NB4 (cell line): ENCODE measurements around the gene KAZN.

Experiments used
- DNase-seq: peaks from one replicate; pipeline ENCODE4 v3.0.0; 2010; ENCODE audit warnings: low read depth
- H3K4me3 ChIP-seq: one replicate; pipeline ENCODE4 v1.5.1; 2011; ENCODE audit warnings: mild to moderate bottlenecking, low read depth, low read length, moderate library complexity
- CTCF ChIP-seq: IDR thresholded peaks from one replicate; pipeline ENCODE4 v1.5.1; 2012; ENCODE audit warnings: low read depth, low read length
- MAX ChIP-seq: IDR thresholded peaks from 2 replicates; pipeline ENCODE4 v1.6.1; 2011; ENCODE audit warnings: low read depth, low read length
- MYC ChIP-seq: IDR thresholded peaks from 2 replicates; pipeline ENCODE4 v1.6.1; 2011; ENCODE audit warnings: low read depth, low read length
- POLR2A ChIP-seq: IDR thresholded peaks from 2 replicates; pipeline ENCODE4 v1.6.1; 2011; ENCODE audit warnings: mild to moderate bottlenecking; ENCODE audit not compliant: insufficient read length; ENCODE audit errors: extremely low read depth

Gene KAZN

GRCh38 chr1:14555091-14555490, 43.4 kb upstream of the KAZN start:
- DNase-seq, result no peak
- H3K4me3 ChIP-seq, result no peak overlapping the region
- TF ChIP-seq POLR2A (no peak), CTCF (no peak), MAX (no peak), MYC (no peak)

GRCh38 chr1:14561014-14561693, 37.3 kb upstream of the KAZN start:
- DNase-seq, result no peak
- no peak for TF ChIP-seq MAX
- no peak for TF ChIP-seq CTCF
- TF ChIP-seq MYC, result no peak
- no peak for TF ChIP-seq POLR2A
- H3K4me3 ChIP-seq, result no peak overlapping the region

- no peak overlapping the region for H3K4me3 ChIP-seq
- no peak for DNase-seq
- TF ChIP-seq MYC, result no peak
- TF ChIP-seq POLR2A, result no peak
- TF ChIP-seq CTCF, result no peak
- TF ChIP-seq MAX, result no peak
These were observed 33.4 kb upstream of the KAZN start for GRCh38 chr1:14565090-14565489.

GRCh38 chr1:14567056-14567455, 31.4 kb upstream of the KAZN start:
- no peak for TF ChIP-seq POLR2A
- no peak for TF ChIP-seq CTCF
- no peak for TF ChIP-seq MYC
- no peak for TF ChIP-seq MAX
- H3K4me3 ChIP-seq, result no peak overlapping the region
- peak; percentile 25 for DNase-seq

- no peak overlapping the region for H3K4me3 ChIP-seq
- TF ChIP-seq MAX (no peak), POLR2A (no peak), CTCF (no peak), MYC (no peak)
- no peak for DNase-seq
These were observed 30.6 kb upstream of the KAZN start for GRCh38 chr1:14567903-14568302.
